Common myeloid progenitor, CD34-positive (primary cell): ENCODE measurements around the gene RCOR3.

ENCODE experiments used
- CTCF ChIA-PET: fragments of 350-600 bp; sonication (Branson Sonifier 250); formaldehyde crosslinking; loops from one replicate; lab custom pipeline; 2021; ENCODE audit warnings: antibody characterized with exemption; lab: Charles Lee
- POLR2A ChIA-PET: fragments of 350-600 bp; sonication (Branson Sonifier 250); formaldehyde crosslinking; loops from one replicate; lab custom pipeline; 2021; ENCODE audit warnings: antibody characterized with exemption; lab: Charles Lee
- DNase-seq, 3 donors: peaks; one replicate each; pipeline versions ENCODE4 v3.0.0 to v3.0.0-alpha.2; 2013
- H3K27ac ChIP-seq, 2 experiments: 1 replicate in 1 of 2; 2 replicates in 1 of 2; pipeline ENCODE4 v1.7.0; 2013; ENCODE audit warnings: inconsistent platforms in 2 of 2, low read length in 2 of 2, mild to moderate bottlenecking in 2 of 2, low read depth in 1 of 2, moderate library complexity in 1 of 2; ENCODE audit not compliant: severe bottlenecking in 2 of 2, insufficient read depth in 1 of 2, poor library complexity in 1 of 2
- H3K27me3 ChIP-seq, 5 experiments: replicated peaks in 2 of 5; 1 replicate in 3 of 5; 2 replicates in 2 of 5; pipeline versions ENCODE4 v1.6.1 to v1.7.0; 2013; ENCODE audit warnings: low read length in 4 of 5, mild to moderate bottlenecking in 2 of 5, moderate library complexity in 2 of 5, inconsistent platforms in 1 of 5; ENCODE audit not compliant: insufficient read depth in 5 of 5, control insufficient read depth in 4 of 5
- H3K36me3 ChIP-seq, 4 experiments: 1 replicate in 2 of 4; 2 replicates in 2 of 4; pipeline versions ENCODE4 v1.6.1 to v1.7.0; 2013; ENCODE audit warnings: low read length in 3 of 4, control low read depth in 1 of 4, mild to moderate bottlenecking in 1 of 4; ENCODE audit not compliant: control insufficient read depth in 4 of 4, insufficient read depth in 4 of 4
- H3K4me1 ChIP-seq, 4 experiments: 1 replicate in 3 of 4; 2 replicates in 1 of 4; pipeline versions ENCODE4 v1.6.1 to v1.7.1; 2013; ENCODE audit warnings: low read length in 3 of 4, mild to moderate bottlenecking in 3 of 4, control low read depth in 1 of 4, inconsistent platforms in 1 of 4, moderate library complexity in 1 of 4; ENCODE audit not compliant: control insufficient read depth in 4 of 4, insufficient read depth in 4 of 4; ENCODE audit errors: control extremely low read depth in 1 of 4
- H3K4me3 ChIP-seq, 7 experiments: 1 replicate in 4 of 7; 2 replicates in 3 of 7; pipeline versions ENCODE4 v1.5.1 to v1.7.0; 2013; ENCODE audit warnings: mild to moderate bottlenecking in 7 of 7, low read length in 6 of 7, moderate library complexity in 6 of 7, inconsistent platforms in 2 of 7, low read depth in 2 of 7, control low read depth in 1 of 7; ENCODE audit not compliant: insufficient read depth in 4 of 7, control insufficient read depth in 1 of 7; ENCODE audit errors: extremely low read depth in 1 of 7
- H3K9me3 ChIP-seq, 5 experiments: 1 replicate in 4 of 5; 2 replicates in 1 of 5; pipeline versions ENCODE4 v1.6.1 to v1.7.1; 2013; ENCODE audit warnings: low read length in 4 of 5, mild to moderate bottlenecking in 2 of 5, inconsistent platforms in 1 of 5, low read depth in 1 of 5, moderate library complexity in 1 of 5; ENCODE audit not compliant: control insufficient read depth in 4 of 5, insufficient read depth in 2 of 5; ENCODE audit errors: control extremely low read depth in 1 of 5
- WGBS: methylation state at CpG from one replicate; pipeline ENCODE4 v1.1.5; 2013; ENCODE audit not compliant: insufficient coverage; 5-methylcytosine and 5-hydroxymethylcytosine counted together

RCOR3 gene

GRCh38 chr1:211327346-211327921 is 68.3 kb downstream of the RCOR3 start:
- H3K27ac ChIP-seq = peak overlapping the region; percentile 36 to 76
- peak overlapping the region; percentile 45 to 88 (median 74) for H3K4me3 ChIP-seq
- peak; percentile 32 to 82 (median 68) for DNase-seq
- peaks cover 0 to 6% (median 0%) of the 10 kb centered on the region in 4 experiments for H3K36me3 ChIP-seq
- peaks cover 16 to 60% (median 54%) of the 10 kb centered on the region in 4 experiments for H3K4me1 ChIP-seq
- ChIA-PET CTCF (interaction anchor here (0.9 to 9.5 kb wide), 9 partner anchors 13 to 327 kb away, joined by 3 to 111 read pairs (median 6); no protein-coding TSS in a partner anchor), POLR2A (interaction anchor here (1.6 kb wide), 1 partner anchor 12 kb away, joined by 5 read pairs; no protein-coding TSS in a partner anchor)
- H3K9me3 ChIP-seq = no peaks in the 10 kb centered on the region
- 0% methylated on average over 14 of the region's 16 CpGs for WGBS
- H3K27me3 ChIP-seq = no peaks in the 10 kb centered on the region

GRCh38 chr1:211328084-211328694 is 69.0 kb downstream of the RCOR3 start:
- peaks cover 19 to 62% (median 58%) of the 10 kb centered on the region in 4 experiments for H3K4me1 ChIP-seq
- POLR2A ChIA-PET = interaction anchor here (1.6 kb wide), 1 partner anchor 11 kb away, joined by 5 read pairs; no protein-coding TSS in a partner anchor
- H3K27ac ChIP-seq = no peak overlapping the region

GRCh38 chr1:211328866-211329475 is 69.8 kb downstream of the RCOR3 start:
- H3K4me1 ChIP-seq = peaks cover 19 to 66% (median 55%) of the 10 kb centered on the region in 4 experiments
- peaks cover 0 to 6% (median 0%) of the 10 kb centered on the region in 4 experiments for H3K36me3 ChIP-seq
- peak overlapping the region in 1 of 2 experiments; percentile 20 for H3K27ac ChIP-seq

More at GRCh38 chr1:211328084-211328694, 69.0 kb downstream of the RCOR3 start:
- DNase-seq = no peak
- 91% methylated on average over 10 of the region's 11 CpGs for WGBS
- Histone ChIP-seq H3K27me3 (no peaks in the 10 kb centered on the region), H3K9me3 (no peaks in the 10 kb centered on the region), H3K36me3 (peaks cover 0 to 6% (median 0%) of the 10 kb centered on the region in 4 experiments), H3K4me3 (peak overlapping the region in 6 of 7 experiments; percentile 72 to 88 (median 80))
- CTCF ChIA-PET = interaction anchor here (0.6 to 9.5 kb wide), 11 partner anchors 10 to 326 kb away, joined by 3 to 111 read pairs (median 4); no protein-coding TSS in a partner anchor

GRCh38 chr1:211329764-211330201 is 70.6 kb downstream of the RCOR3 start:
- ChIA-PET POLR2A (interaction anchor here (0.7 kb wide), 1 partner anchor 10 kb away, joined by 3 read pairs; no protein-coding TSS in a partner anchor), CTCF (interaction anchor here (1.0 to 9.5 kb wide), 7 partner anchors 10 to 182 kb away, joined by 3 to 111 read pairs (median 5); no protein-coding TSS in a partner anchor)
- Histone ChIP-seq H3K9me3 (no peaks in the 10 kb centered on the region), H3K36me3 (peaks cover 0 to 6% (median 0%) of the 10 kb centered on the region in 4 experiments), H3K4me3 (peak overlapping the region in 1 of 7 experiments; percentile 37), H3K27me3 (no peaks in the 10 kb centered on the region), H3K27ac (peak overlapping the region in 1 of 2 experiments; percentile 20), H3K4me1 (peaks cover 19 to 72% (median 57%) of the 10 kb centered on the region in 4 experiments)
- DNase-seq = no peak
- 90% methylated on average over 3 of the region's 4 CpGs for WGBS

More at GRCh38 chr1:211328866-211329475, 69.8 kb downstream of the RCOR3 start:
- ChIA-PET POLR2A (interaction anchor here (0.7 to 1.6 kb wide), 2 partner anchors 10 to 11 kb away, joined by 3 to 5 read pairs; no protein-coding TSS in a partner anchor), CTCF (interaction anchor here (0.6 to 9.5 kb wide), 12 partner anchors 10 to 296 kb away, joined by 3 to 111 read pairs (median 4); no protein-coding TSS in a partner anchor)
- no peaks in the 10 kb centered on the region for H3K27me3 ChIP-seq
- DNase-seq = no peak
- WGBS = 90% methylated on average over 6 of the region's 6 CpGs
- H3K9me3 ChIP-seq = no peaks in the 10 kb centered on the region
- peak overlapping the region in 1 of 7 experiments; percentile 3 for H3K4me3 ChIP-seq

- ChIA-PET CTCF (interaction anchor here (1.0 to 9.5 kb wide), 5 partner anchors 10 to 181 kb away, joined by 3 to 111 read pairs (median 13); no protein-coding TSS in a partner anchor), POLR2A (no interaction called here)
- no peak overlapping the region for H3K4me3 ChIP-seq
- no peaks in the 10 kb centered on the region for H3K27me3 ChIP-seq
- H3K36me3 ChIP-seq = peaks cover 0 to 6% (median 0%) of the 10 kb centered on the region in 4 experiments
- no peak for DNase-seq
- H3K4me1 ChIP-seq = peaks cover 19 to 74% (median 62%) of the 10 kb centered on the region in 4 experiments
- no peak overlapping the region for H3K27ac ChIP-seq
- WGBS = 97% methylated on average over 8 of the region's 8 CpGs
- no peaks in the 10 kb centered on the region for H3K9me3 ChIP-seq
These were observed 71.2 kb downstream of the RCOR3 start for GRCh38 chr1:211330282-211330936.

- DNase-seq = no peak
- H3K27me3 ChIP-seq = no peaks in the 10 kb centered on the region
- H3K4me3 ChIP-seq = no peak overlapping the region
- ChIA-PET CTCF (interaction anchor here (1.1 to 2.5 kb wide), 3 partner anchors 13 to 139 kb away, joined by 4 to 12 read pairs (median 5); no protein-coding TSS in a partner anchor), POLR2A (no interaction called here)
- no peaks in the 10 kb centered on the region for H3K9me3 ChIP-seq
- peaks cover 23 to 74% (median 62%) of the 10 kb centered on the region in 4 experiments for H3K4me1 ChIP-seq
- H3K36me3 ChIP-seq = peaks cover 0 to 6% (median 0%) of the 10 kb centered on the region in 4 experiments
- no peak overlapping the region for H3K27ac ChIP-seq
- 97% methylated on average over 3 of the region's 3 CpGs for WGBS
These were observed 72.0 kb downstream of the RCOR3 start for GRCh38 chr1:211331011-211331709.
